Adrenal gland (tissue), 5 donors: ENCODE results near the gene ZRANB1.

Source experiments
- POLR2A ChIP-seq, 2 donors: fragments of 450-650 bp; IDR thresholded peaks; one replicate each; pipeline ENCODE4 v1.6.1; 2017; ENCODE audit warnings: antibody characterized with exemption in 2 of 2, mild to moderate bottlenecking in 2 of 2, moderate library complexity in 1 of 2
- TF ChIP-seq, protein P1 (sequence below), 6 experiments: fragments of 450-650 bp in 4 of 6; fragments of 200-600 bp in 2 of 6; sonication (generic) in 1 of 6; IDR thresholded peaks; 1 replicate in 5 of 6; 2 replicates in 1 of 6; pipeline versions ENCODE4 v1.5.1 to v1.8.0; 2016 to 2021; ENCODE audit warnings: antibody characterized with exemption in 6 of 6, mild to moderate bottlenecking in 2 of 6, moderate library complexity in 1 of 6
- donor health status: DM: no; HTN: no; CAD: no.

DNA sequence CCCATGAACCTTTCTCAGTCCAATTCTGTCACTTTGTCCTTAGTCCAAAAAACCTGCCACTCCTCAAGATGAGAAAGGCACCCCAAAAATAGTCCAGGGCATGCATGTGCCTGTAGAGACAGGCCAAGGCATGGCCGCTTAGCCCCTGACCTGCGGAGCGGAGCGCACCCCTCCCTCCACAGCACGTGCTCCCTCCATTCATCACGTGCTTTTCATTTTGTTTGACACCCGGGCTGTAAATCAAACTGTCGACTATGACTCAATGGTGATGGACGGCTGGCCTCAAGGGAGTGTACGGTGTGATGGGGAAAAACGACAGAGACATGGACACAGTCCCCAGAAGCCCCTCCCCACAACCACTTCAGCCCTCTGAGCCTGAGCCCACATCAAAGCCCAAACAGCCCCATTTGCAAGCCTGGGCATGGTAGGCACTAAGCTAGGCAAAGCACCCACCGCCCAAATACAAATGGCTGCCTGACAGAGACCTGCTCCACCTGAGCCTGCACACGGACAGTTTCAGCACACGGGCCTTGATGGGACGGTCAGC, 90.6 kb downstream of the ZRANB1 start:
- TF ChIP-seq, protein P1, sequence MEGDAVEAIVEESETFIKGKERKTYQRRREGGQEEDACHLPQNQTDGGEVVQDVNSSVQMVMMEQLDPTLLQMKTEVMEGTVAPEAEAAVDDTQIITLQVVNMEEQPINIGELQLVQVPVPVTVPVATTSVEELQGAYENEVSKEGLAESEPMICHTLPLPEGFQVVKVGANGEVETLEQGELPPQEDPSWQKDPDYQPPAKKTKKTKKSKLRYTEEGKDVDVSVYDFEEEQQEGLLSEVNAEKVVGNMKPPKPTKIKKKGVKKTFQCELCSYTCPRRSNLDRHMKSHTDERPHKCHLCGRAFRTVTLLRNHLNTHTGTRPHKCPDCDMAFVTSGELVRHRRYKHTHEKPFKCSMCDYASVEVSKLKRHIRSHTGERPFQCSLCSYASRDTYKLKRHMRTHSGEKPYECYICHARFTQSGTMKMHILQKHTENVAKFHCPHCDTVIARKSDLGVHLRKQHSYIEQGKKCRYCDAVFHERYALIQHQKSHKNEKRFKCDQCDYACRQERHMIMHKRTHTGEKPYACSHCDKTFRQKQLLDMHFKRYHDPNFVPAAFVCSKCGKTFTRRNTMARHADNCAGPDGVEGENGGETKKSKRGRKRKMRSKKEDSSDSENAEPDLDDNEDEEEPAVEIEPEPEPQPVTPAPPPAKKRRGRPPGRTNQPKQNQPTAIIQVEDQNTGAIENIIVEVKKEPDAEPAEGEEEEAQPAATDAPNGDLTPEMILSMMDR (IDR thresholded peaks at IDR 0.05) = no peak
- TF ChIP-seq POLR2A (IDR thresholded peaks at IDR 0.05) = no peak
